Glomerular visceral epithelial cell (primary cell): ENCODE data around the gene NPC1.
A peak's percentile ranks its signal among the peaks of the same experiment; 100 is the strongest.
"Not testable (repeated sequence)": the region's sequence is repeated elsewhere in the genome, so short reads cannot be mapped to it uniquely, and the experiment has no call there.

Experiments used
- DNase-seq: peaks from one replicate; pipeline ENCODE4 v3.0.0-alpha.2; 2016; ENCODE audit errors: extremely low spot score

The NPC1 gene

GRCh38 chr18:23586249-23587196 lies at the start of gene NPC1:
TSS of gene NPC1 (minus strand) at chr18:23586506. CDS start at chr18:23586343, 163 bp downstream.
- peak; percentile 96 for DNase-seq

GRCh38 chr18:23636071-23636399 lies 49.7 kb upstream of the NPC1 start:
- no peak for DNase-seq

- DNase-seq = peak; percentile 34
Observed at GRCh38 chr18:23635283-23636070, 49.2 kb upstream of the NPC1 start.

GRCh38 chr18:23634692-23635091 lies 48.4 kb upstream of the NPC1 start:
- DNase-seq = no peak

GRCh38 chr18:23632615-23633014 lies 46.3 kb upstream of the NPC1 start:
- no peak for DNase-seq

- DNase-seq = no peak
Observed at GRCh38 chr18:23631746-23632145, 45.4 kb upstream of the NPC1 start.

GRCh38 chr18:23631312-23631711 lies 45.0 kb upstream of the NPC1 start:
- no peak for DNase-seq

GRCh38 chr18:23629444-23629946 lies 43.2 kb upstream of the NPC1 start:
- peak; percentile 45 for DNase-seq

- DNase-seq = no peak
Observed at GRCh38 chr18:23627970-23628369, 41.7 kb upstream of the NPC1 start.

GRCh38 chr18:23627321-23627720 lies 41.0 kb upstream of the NPC1 start:
- peak; percentile 84 for DNase-seq

- DNase-seq = no peak
Observed at GRCh38 chr18:23626451-23627279, 40.4 kb upstream of the NPC1 start.

- no peak for DNase-seq
Observed at GRCh38 chr18:23623040-23623439, 36.7 kb upstream of the NPC1 start.

- no peak for DNase-seq
Observed at GRCh38 chr18:23619388-23619881, 33.1 kb upstream of the NPC1 start.

GRCh38 chr18:23618862-23619387 lies 32.6 kb upstream of the NPC1 start:
- DNase-seq = no peak

- DNase-seq = peak; percentile 29
Observed at GRCh38 chr18:23617412-23618014, 31.2 kb upstream of the NPC1 start.

GRCh38 chr18:23616258-23616657 lies 30.0 kb upstream of the NPC1 start:
- DNase-seq = no peak

- DNase-seq = no peak
Observed at GRCh38 chr18:23614891-23615290, 28.6 kb upstream of the NPC1 start.

- no peak for DNase-seq
Observed at GRCh38 chr18:23614413-23614812, 28.1 kb upstream of the NPC1 start.

GRCh38 chr18:23613091-23613475 lies 26.8 kb upstream of the NPC1 start:
- not testable (repeated sequence) for DNase-seq

GRCh38 chr18:23612434-23613090 lies 26.3 kb upstream of the NPC1 start:
- no peak for DNase-seq
